DMS 273 (cell line): Measurements from ENCODE around the gene BAZ1A.

Source experiments
- DNase-seq: peaks from one replicate; lab custom pipeline; 2025; ENCODE audit not compliant: unreplicated experiment; lab: John Stamatoyannopoulos, UW

The BAZ1A gene, protein sequence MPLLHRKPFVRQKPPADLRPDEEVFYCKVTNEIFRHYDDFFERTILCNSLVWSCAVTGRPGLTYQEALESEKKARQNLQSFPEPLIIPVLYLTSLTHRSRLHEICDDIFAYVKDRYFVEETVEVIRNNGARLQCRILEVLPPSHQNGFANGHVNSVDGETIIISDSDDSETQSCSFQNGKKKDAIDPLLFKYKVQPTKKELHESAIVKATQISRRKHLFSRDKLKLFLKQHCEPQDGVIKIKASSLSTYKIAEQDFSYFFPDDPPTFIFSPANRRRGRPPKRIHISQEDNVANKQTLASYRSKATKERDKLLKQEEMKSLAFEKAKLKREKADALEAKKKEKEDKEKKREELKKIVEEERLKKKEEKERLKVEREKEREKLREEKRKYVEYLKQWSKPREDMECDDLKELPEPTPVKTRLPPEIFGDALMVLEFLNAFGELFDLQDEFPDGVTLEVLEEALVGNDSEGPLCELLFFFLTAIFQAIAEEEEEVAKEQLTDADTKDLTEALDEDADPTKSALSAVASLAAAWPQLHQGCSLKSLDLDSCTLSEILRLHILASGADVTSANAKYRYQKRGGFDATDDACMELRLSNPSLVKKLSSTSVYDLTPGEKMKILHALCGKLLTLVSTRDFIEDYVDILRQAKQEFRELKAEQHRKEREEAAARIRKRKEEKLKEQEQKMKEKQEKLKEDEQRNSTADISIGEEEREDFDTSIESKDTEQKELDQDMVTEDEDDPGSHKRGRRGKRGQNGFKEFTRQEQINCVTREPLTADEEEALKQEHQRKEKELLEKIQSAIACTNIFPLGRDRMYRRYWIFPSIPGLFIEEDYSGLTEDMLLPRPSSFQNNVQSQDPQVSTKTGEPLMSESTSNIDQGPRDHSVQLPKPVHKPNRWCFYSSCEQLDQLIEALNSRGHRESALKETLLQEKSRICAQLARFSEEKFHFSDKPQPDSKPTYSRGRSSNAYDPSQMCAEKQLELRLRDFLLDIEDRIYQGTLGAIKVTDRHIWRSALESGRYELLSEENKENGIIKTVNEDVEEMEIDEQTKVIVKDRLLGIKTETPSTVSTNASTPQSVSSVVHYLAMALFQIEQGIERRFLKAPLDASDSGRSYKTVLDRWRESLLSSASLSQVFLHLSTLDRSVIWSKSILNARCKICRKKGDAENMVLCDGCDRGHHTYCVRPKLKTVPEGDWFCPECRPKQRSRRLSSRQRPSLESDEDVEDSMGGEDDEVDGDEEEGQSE (N-terminal part only)

DNA sequence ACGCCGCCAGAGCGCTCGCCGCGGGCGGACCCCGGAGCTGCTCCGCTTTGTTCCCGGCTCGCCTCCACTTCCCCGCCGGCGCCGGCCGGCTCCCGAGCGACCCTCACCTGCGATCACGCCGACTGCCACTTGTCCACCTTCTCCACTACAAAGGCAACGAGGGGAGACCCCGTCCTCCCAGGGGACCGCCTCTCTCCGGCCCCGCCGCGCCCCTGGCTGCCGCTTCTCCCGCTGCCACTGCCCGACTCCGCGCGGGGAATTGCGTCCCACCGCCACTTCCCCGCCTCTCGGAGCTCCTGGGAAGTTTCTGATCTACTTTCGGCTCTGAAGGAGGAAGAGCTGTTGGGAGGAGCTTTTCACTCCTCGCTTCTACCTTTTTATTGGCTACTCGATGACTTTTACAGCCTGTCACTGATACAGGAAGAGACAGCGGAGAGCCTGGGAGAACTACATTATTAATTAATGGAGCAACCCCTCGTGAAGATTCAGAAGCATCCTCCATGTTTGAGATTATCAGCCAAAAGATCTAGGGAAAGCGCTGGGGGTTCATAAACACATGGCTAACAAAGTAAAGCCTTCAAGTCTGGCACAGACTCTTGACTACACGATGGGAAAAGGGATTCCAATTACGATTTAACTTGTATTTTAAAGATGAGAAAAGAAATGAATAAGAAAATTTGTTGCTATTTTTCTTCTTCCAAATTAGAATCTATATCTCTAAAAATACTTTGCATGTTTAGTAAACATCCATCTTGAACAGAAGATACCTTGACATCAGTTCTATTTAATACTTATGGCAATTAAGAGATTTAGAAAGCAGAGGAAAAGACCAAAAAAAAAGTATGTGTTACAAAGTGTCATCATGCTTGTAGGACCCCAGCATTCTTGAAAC is at the start of gene BAZ1A:
TSS of gene BAZ1A (minus strand) at position 330 of the 892 bp plus-strand sequence. CDS start 756 bp downstream, outside the sequence.
- peak; percentile 97 for DNase-seq

DNA sequence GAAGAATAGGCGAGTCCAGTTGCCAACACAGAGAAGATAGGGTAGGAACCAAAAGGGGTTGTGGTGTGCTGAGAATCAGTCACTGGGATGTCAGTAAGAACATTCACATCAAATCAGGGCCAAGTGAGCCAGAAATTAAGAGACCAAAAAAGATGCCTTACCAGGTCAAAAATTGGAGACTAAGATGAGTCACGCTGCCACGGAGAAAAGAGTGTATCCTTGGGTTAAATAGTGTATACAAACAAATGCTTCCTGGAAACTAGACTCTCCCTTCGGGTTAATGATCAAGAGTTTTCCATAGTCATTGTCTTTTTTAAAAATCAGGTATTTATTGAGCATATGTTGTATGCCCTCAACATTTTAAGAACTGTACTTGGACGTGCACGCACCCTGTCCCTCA is 45.2 kb upstream of the BAZ1A start:
- DNase-seq, result no peak

DNA sequence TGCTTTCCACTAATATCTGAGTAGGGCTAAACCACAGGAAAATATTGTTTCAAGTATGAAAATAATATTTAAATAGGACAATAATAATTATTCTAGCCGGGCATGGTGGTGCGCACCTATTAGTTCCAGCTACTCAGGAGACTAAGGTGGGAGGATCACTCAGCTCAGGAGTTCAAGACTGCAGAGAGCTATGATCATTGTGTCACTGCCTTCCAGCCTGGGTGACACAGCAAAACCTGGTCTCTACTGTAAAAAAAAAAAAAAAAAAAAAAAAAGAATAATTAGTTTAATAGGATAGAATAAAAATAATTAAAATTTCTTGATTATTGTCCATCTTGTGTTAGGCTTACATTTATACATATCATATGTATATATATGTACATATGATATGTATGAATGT is 38.5 kb upstream of the BAZ1A start:
- DNase-seq, result no peak

DNA sequence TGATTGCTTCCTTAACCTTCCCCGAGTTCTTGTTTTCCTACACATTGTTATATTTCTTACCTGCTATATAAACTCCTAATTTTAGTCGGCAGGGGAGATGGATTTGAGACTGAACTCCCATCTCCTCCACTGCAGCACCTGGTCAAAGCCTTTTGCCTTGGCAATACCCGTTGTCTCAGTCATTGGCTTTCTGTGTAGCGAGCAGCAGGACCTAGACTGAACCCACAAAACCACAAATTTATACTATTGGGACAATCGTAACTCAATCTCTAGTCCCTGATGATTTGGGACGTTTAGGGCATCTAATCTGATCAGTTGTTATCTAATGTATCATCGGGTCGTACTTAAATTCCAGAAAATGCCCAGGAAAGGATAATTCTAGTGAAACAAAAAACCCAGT is 37.8 kb upstream of the BAZ1A start:
- no peak for DNase-seq

DNA sequence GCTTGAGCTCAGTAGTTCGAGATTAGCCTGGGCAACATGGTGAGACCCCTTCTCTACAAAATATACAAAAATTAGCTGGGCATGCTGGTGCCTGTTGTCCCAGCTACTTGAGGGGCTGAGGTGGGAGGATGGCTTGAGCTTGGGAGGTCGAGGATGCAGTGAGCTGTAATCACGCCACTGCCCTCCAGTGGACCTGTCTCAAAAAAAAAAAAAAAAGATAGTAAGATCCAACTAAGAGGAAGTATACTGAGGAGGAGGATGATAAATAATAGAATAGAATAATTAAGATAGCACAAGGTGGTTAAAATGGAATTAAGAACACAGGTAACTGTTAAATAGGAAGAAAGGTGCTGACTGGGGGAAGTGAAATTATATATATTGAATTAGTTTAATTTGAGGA is 37.0 kb upstream of the BAZ1A start:
- DNase-seq, result peak; percentile 16

DNA sequence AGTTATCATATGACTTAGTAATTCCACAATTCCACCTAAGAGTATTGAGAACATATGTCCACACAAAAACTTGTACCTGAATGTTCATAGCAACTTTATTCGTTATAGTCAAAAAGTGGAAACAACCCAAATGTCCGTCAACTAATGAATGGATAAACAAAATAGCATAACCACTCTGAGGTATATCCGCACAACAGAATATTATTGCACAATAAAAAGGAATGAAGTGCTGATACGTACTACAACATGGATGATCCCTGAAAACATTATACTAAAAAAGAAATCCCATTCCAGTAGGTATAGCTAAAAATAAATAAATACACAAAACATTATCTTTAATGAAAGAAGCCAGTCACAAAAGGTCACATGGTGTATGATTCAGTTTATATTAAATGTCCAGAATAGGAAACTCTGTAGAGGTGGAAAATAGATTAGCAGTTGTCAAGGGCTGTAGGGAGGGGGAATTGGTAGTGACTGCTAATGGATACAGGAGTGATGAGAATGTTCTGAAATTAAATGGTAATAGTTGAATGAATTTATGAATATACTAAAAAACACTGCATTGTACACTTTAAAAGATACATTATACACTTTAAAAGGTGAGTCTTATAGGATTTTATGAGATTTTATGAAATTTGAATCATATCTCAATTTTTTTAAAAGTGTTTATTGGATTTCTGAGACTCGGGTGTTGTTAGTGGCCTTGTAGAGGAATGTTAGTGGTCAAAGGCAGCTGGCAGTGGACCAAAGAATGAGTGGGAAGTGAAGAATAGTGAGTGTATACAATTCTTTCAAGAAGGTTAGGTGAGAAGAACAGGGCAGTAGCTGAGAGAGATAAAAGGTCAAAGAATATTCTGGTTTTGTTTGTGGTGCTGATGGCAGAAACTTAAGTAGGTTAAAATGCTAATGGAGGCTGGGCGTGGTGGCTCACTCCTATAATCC is 36.3 kb upstream of the BAZ1A start:
- no peak for DNase-seq

DNA sequence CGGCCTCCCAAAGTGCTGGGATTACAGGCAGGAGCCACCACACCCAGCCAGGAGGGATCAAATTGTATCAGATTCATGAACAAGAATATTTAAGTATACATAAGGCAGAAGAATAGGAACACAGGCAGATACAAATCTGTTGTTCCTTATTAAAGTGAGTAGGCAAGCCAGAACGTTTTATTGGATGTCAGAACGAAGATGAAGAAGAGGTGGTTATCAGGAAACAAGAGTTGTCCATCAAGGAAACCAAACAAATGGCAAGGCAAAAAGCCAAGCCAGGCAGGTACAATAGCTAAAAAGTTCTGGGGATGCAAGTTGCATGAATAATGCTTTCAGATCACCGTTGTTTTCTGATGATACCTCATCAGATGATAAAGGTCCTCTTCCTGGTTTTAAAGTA is 31.1 kb upstream of the BAZ1A start:
- DNase-seq, result no peak

DNA sequence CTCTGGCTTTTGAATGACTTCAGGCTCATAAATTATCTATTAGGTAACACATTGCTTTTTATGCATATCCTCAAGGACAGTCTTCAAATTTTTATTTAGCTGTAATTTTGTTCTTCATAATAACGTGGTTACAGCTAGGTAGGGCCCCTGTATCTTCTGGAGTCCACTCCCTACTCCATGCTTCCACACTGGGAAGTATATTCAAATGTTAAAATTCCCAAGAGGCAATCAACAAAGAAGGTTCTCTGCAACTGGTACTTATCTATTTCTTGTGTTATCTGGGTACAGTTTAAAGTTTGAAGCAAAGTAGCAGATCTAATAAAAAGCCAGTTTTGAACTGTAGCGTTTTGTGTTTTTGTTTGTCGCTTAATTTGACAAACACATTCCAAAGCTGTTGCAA is 20.1 kb upstream of the BAZ1A start:
- DNase-seq, result no peak

DNA sequence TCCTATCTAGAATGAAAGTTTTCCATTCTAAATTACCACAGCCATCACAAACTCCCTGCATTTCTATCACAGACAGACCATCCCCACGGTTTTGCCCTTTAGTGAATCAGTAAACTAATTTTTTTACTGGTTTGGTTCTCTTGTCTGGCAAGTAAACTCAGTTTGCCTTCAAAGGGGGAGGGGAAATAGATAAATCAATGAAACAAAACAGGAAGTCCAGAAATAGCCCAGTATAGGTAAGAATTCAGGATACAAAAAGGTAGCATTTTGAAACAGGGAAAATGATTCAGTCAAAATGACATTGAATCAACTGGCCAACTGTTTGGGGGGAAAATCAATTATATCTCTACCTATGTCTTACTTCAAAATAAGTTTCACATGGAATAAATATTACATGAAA is 15.8 kb upstream of the BAZ1A start:
- no peak for DNase-seq

DNA sequence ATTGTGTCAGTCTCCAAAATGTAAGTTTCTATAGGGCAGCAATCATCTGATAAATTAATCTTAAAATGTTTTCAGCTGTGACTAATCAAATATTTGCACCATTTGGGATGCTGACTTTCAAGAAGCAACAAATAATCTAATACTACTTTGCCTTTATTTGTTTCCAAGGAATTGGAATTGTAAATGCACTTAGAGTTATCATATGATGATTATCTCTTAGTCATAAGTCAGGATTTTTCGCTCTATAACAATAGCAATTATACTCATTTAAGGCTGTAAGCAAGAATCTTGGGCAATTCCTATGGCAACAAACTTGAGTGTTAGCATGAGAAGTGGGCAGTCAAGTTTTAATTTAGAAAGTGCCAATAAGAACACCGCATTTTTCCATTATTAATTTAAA is 13.0 kb upstream of the BAZ1A start:
- no peak for DNase-seq

DNA sequence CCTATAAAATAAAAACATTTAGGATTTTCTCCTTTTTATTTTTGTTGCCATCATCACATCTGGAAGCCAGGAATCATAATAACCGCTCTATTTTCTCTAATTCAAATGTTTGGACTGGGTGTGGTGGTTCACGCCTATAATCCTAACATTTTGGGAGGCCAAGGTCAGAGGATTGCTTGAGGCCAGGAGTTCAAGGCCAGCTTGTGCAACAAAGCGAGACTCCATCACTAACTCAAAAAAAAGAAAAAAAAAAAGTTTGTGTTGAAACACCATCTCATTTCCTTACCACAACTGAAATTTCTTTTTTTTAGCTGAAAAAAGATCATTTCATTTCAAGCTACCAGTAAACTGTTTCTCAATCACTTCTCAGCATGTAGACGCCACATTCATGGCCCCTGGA is 8.8 kb upstream of the BAZ1A start:
- DNase-seq, result no peak

DNA sequence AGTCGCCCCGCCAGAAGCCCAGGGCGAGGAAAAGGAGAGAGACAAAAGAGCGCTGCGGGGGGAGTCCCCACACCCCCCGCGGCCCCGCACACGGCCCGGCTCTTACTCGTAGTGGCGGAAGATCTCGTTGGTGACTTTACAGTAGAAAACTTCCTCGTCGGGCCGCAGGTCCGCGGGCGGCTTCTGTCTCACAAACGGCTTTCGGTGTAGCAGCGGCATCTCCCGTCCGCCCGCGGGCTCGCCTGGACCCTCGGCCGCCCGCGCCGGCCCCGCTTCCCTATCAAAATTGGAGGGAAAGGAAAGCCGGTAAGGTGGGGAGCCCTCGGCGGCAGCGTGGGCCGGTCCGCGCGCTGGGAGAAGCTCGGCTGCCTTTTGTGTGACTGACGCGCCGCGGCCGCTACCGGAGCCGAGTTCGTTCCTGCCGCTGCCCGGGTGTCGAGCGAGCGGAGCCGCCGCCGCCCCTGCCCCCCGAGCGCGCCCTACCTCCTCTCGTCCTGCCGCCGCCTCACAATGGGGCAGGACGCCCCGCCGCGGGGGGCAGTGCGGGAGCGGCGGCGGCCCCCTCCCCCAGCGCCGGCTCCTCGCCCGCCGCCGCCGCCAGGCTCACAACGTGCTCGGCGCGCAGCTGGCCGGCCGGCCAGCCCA is 652 bp downstream of the BAZ1A start:
- peak; percentile 85 for DNase-seq

DNA sequence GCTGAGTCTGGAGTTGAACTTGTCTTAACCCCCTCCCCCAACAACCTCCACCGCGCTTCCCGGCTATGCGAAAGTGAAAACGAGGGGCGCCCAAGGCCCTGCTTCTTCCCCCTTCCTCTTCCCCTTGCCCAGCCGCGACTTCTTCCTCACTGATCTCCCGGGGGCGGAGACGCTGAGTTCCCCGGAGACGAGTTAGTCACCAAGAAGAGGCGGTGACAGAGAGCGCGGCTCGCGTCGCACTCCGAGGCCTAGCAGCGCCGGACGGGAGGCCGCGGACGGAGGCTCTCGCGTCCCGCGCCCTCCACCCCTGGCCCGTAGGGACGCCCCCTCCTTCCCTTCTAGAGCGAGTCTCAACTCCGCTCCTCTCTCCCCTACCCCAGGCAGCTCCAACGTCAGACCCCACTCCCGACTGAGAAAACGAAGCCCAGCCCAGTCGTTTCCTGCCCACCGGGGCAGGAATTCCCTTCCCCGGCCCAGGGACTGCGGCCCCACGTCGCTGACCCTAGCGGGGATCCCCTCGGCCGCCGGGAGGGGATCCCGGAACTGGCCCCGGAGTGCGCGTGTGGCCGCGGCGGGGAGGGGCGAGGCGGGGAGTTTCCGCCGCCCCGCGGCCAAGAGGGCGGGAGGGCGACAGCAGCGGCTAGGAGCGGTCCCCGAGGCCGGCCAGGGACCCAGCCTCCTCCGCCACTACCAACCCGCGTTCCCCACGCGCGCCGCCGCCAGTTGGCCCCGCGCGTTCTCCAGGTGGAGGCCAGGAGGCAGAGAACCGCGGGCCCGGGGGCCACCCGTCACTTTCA is 1.4 kb downstream of the BAZ1A start:
- DNase-seq, result peak; percentile 90

DNA sequence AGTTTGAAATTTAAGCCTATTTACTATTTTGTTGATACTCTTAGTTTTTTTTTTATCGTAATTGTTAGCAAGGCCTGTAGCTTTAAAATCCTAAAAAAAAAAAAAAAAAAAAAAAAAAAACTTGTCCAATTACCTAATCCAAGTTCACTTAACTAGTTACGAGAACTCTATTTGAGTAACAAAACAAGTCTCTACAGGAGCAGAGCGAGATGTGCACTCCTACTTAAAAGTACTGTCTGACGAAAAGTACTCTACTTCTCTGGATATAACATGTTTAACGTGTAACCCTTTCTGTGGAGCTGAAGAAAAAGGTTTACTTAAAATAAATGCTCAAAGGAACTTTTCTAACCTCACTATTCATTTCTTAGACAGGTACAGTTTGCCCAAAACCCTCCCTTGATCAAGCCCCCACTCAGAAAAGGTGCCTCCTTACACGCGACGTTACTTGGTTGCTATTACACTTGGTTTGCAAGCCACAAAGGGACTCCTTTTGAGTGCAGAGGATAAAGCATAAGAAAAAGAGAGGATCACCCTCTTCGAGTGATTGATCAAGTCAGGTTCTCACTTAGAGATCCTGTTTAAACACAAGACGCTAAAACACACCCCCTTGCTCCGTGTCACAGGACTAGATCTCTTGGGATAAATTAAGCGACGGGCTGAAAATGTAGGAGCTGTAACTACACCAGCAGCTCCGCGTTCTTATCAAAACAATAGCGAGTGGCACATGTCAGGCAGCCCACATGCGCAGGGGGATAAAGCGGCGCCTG is 2.2 kb downstream of the BAZ1A start:
- DNase-seq, result peak; percentile 51

DNA sequence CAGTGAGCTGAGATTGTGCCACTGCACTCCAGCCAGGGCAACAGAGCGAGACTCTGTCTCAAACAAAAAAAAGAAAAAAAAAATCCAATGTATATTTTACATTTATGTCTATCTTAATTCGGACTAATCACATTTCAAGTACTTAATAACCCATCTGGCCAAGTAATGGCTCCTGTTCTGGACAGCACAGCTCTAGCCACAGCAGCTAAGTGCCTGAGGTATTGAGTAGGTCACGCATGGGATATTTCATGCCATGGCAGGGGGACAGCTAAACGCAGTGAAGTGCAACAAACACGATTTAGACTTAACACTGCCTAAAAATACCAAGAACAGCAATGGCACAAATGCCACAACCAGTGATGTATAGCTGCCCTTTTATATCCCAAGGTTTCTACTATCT is 8.0 kb downstream of the BAZ1A start:
- no peak for DNase-seq

DNA sequence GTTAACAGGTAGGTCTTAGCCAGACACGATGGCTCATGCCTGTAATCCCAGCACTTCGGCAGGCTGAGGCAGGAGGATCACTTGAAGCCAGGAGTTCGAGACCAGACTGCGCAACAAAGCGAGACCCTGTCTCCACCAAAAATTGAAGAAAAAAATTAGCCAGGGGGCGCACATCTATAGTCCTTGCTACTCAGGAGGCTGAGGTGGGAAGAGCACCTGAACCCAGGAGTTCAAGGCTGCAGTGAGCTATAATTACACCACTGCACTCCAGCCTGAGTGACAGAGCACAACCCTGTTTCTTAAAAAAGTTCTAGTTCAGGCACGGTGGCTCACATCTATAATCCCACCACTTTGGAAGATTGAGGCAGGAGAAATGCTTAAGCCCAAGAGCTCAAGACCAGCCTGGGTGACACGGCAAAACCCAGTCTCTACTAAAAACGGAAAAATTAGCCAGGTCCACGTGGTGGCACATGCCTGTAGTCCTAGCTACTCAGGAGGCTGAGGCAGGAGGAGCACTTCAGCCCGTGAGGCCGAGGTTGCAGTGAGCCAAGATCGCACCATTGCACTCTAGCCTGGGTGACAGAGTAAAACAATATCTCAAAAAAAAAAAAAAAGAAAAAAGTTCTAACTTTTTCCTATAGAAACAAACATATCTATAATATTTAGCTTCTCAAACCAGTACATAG is 9.1 kb downstream of the BAZ1A start:
- DNase-seq, result no peak

DNA sequence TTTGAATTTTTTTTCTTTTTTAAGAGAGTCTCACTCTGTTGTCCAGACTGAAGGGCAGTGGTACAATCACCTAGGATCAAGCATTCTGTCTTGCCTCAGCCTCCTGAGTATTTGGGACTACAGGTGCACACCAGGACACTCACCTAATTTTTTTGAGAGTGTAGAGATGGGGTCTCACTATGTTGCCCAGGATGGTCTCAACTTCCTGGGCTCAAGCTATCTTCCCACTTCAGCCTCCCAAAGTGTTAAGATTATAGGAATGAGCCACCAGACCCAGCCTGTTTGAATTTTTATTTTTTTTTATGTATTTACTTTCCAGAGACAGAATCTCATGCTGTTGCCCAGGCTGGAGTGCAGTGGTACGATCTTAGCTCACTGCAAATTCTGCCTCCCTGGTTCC is 11.3 kb downstream of the BAZ1A start:
- DNase-seq, result no peak
